HepG2 (cell line): ENCODE results near the gene JOSD1. TPM values are rescaled to one million over a fixed set of nuclear protein-coding genes. Genes with fewer than 3 reads are reported as not detected.
A peak's percentile ranks its signal among the peaks of the same experiment; 100 is the strongest.

Experiments
- BHLHE40 ChIP-seq: IDR thresholded peaks from 2 replicates; pipeline ENCODE4 v1.6.1; 2011; ENCODE audit warnings: low read length, improper control_type of control experiment
- IRX3 ChIP-seq: sonication (generic); formaldehyde crosslinking; IDR thresholded peaks from 2 replicates; pipeline ENCODE4 v1.8.1; 2023; ENCODE audit warnings: mild to moderate bottlenecking, low read depth, missing genetic modification reagents, borderline replicate concordance
- TP53 ChIP-seq: sonication (generic); formaldehyde crosslinking; conservative IDR thresholded peaks from 2 replicates; pipeline ENCODE4 v1.4.0; 2020; ENCODE audit warnings: missing genetic modification reagents
- polyA plus RNA-seq, 8 experiments: library from polyadenylated mRNA; depleted of rRNA in 3 of 8; stranded (reverse) in 7 of 8; unstranded in 1 of 8; fragments of >200 nt; fragmentation: Illumina TruSeq in 4 of 8; extraction: Trizol in 4 of 8; gene quantifications; 2 replicates each; pipeline versions ENCODE4 v1.2.1 to v1.2.3, GENCODE V29; 2011 to 2016; ENCODE audit warnings: low read depth in 4 of 8, missing spikeins in 1 of 8, mixed read lengths in 1 of 8; ENCODE audit not compliant: insufficient read depth in 1 of 8
- total RNA-seq, 5 experiments: library from RNA; depleted of rRNA; stranded (reverse); fragments of >200 nt; fragmentation: Illumina TruSeq; extraction: Trizol; gene quantifications; 2 replicates each; pipeline ENCODE4 v1.2.3, GENCODE V29; 2016; ENCODE audit warnings: low read depth in 1 of 5
- TF ChIP-seq, protein P1 (sequence below), 2 experiments: sonication (generic) in 1 of 2; formaldehyde crosslinking in 1 of 2; IDR thresholded peaks; 2 replicates each; pipeline versions ENCODE4 v1.4.0 to v1.6.1; 2016 to 2020; ENCODE audit warnings: borderline replicate concordance in 1 of 2, low read depth in 1 of 2, mild to moderate bottlenecking in 1 of 2, missing genetic modification reagents in 1 of 2
- TF ChIP-seq, protein P2 (sequence below): sonication (generic); formaldehyde crosslinking; IDR thresholded peaks from 2 replicates; pipeline ENCODE4 v1.4.0; 2020; ENCODE audit warnings: missing genetic modification reagents
- TF ChIP-seq, protein P3 (sequence below): sonication (generic); formaldehyde crosslinking; IDR thresholded peaks from 2 replicates; pipeline ENCODE4 v1.4.0; 2020; ENCODE audit warnings: missing genetic modification reagents
- TF ChIP-seq, protein P4 (sequence below): sonication (generic); formaldehyde crosslinking; IDR thresholded peaks from 2 replicates; pipeline ENCODE4 v1.9.0; 2021; ENCODE audit warnings: missing genetic modification reagents, borderline replicate concordance
- TF ChIP-seq, protein P5 (sequence below): sonication (generic); formaldehyde crosslinking; IDR thresholded peaks from 2 replicates; pipeline ENCODE4 v1.4.0; 2020; ENCODE audit warnings: missing genetic modification reagents

The JOSD1 gene
- total and polyA plus RNA-seq, 2 of the 13 experiments (the other 11 are each of a cell fraction or from before 2014, with no cell fraction given), result 31.7 to 38.4 TPM

DNA sequence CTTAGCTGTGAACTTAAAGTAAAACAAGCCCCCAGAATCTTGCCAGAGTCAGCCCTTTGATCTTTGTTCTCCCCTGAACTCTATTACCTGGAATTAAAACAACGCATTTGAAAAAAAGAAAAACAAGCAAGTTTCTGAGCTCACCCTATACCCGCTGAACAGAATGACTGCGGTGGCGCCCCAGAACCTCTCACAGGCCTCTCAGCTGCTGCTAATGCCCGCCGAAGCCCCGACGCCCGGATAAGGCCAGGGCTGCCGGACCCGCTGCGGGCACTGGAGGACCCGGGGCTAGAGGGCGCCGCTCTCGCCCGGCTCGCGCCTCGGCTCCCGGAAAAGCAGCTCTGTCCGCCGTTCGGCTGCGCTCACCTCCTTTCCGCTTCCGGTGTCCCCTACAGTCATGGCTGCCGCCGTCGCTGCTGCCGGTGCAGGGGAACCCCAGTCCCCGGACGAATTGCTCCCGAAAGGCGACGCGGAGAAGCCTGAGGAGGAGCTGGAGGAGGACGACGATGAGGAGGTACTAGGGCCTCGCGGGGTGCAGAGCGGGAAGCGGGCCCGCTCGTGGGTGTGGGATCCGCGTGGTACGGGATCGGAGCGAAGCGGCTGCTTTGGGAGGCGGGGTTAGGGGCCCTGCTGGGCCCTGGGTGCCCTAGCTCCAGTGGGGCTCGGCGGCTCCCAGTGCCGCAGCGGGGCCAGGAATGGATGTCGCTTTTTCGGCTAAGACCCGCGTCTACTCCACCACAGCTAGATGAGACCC lies 19.0 kb downstream of the JOSD1 start, which contains the start of gene TOMM22 (continued):
- TF ChIP-seq IRX3 (peak; percentile 26; the same call in 1 of the 2 replicates), TP53 (CRISPR knock-in tag) (peak; percentile 93), BHLHE40 (peak; percentile 22; the same call in 1 of the 2 replicates)
- TF ChIP-seq, protein P1, sequence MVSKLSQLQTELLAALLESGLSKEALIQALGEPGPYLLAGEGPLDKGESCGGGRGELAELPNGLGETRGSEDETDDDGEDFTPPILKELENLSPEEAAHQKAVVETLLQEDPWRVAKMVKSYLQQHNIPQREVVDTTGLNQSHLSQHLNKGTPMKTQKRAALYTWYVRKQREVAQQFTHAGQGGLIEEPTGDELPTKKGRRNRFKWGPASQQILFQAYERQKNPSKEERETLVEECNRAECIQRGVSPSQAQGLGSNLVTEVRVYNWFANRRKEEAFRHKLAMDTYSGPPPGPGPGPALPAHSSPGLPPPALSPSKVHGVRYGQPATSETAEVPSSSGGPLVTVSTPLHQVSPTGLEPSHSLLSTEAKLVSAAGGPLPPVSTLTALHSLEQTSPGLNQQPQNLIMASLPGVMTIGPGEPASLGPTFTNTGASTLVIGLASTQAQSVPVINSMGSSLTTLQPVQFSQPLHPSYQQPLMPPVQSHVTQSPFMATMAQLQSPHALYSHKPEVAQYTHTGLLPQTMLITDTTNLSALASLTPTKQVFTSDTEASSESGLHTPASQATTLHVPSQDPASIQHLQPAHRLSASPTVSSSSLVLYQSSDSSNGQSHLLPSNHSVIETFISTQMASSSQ (IDR thresholded peaks at IDR 0.05; ENCODE audit: low read depth), result no peak
- TF ChIP-seq, protein P1 (CRISPR knock-in tag; IDR thresholded peaks at IDR 0.05; ENCODE audit: borderline replicate concordance), result peak; percentile 78
- TF ChIP-seq, protein P2, sequence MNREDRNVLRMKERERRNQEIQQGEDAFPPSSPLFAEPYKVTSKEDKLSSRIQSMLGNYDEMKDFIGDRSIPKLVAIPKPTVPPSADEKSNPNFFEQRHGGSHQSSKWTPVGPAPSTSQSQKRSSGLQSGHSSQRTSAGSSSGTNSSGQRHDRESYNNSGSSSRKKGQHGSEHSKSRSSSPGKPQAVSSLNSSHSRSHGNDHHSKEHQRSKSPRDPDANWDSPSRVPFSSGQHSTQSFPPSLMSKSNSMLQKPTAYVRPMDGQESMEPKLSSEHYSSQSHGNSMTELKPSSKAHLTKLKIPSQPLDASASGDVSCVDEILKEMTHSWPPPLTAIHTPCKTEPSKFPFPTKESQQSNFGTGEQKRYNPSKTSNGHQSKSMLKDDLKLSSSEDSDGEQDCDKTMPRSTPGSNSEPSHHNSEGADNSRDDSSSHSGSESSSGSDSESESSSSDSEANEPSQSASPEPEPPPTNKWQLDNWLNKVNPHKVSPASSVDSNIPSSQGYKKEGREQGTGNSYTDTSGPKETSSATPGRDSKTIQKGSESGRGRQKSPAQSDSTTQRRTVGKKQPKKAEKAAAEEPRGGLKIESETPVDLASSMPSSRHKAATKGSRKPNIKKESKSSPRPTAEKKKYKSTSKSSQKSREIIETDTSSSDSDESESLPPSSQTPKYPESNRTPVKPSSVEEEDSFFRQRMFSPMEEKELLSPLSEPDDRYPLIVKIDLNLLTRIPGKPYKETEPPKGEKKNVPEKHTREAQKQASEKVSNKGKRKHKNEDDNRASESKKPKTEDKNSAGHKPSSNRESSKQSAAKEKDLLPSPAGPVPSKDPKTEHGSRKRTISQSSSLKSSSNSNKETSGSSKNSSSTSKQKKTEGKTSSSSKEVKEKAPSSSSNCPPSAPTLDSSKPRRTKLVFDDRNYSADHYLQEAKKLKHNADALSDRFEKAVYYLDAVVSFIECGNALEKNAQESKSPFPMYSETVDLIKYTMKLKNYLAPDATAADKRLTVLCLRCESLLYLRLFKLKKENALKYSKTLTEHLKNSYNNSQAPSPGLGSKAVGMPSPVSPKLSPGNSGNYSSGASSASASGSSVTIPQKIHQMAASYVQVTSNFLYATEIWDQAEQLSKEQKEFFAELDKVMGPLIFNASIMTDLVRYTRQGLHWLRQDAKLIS, result 0 out of 2 replicates have a peak, but pooled peaks have one; percentile 66
- TF ChIP-seq, protein P3, sequence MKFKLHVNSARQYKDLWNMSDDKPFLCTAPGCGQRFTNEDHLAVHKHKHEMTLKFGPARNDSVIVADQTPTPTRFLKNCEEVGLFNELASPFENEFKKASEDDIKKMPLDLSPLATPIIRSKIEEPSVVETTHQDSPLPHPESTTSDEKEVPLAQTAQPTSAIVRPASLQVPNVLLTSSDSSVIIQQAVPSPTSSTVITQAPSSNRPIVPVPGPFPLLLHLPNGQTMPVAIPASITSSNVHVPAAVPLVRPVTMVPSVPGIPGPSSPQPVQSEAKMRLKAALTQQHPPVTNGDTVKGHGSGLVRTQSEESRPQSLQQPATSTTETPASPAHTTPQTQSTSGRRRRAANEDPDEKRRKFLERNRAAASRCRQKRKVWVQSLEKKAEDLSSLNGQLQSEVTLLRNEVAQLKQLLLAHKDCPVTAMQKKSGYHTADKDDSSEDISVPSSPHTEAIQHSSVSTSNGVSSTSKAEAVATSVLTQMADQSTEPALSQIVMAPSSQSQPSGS (CRISPR knock-in tag), result peak; percentile 70
- TF ChIP-seq, protein P4, sequence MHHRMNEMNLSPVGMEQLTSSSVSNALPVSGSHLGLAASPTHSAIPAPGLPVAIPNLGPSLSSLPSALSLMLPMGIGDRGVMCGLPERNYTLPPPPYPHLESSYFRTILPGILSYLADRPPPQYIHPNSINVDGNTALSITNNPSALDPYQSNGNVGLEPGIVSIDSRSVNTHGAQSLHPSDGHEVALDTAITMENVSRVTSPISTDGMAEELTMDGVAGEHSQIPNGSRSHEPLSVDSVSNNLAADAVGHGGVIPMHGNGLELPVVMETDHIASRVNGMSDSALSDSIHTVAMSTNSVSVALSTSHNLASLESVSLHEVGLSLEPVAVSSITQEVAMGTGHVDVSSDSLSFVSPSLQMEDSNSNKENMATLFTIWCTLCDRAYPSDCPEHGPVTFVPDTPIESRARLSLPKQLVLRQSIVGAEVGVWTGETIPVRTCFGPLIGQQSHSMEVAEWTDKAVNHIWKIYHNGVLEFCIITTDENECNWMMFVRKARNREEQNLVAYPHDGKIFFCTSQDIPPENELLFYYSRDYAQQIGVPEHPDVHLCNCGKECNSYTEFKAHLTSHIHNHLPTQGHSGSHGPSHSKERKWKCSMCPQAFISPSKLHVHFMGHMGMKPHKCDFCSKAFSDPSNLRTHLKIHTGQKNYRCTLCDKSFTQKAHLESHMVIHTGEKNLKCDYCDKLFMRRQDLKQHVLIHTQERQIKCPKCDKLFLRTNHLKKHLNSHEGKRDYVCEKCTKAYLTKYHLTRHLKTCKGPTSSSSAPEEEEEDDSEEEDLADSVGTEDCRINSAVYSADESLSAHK (CRISPR knock-in tag), result no peak; the same call in 1 of the 2 replicates
- TF ChIP-seq, protein P5, sequence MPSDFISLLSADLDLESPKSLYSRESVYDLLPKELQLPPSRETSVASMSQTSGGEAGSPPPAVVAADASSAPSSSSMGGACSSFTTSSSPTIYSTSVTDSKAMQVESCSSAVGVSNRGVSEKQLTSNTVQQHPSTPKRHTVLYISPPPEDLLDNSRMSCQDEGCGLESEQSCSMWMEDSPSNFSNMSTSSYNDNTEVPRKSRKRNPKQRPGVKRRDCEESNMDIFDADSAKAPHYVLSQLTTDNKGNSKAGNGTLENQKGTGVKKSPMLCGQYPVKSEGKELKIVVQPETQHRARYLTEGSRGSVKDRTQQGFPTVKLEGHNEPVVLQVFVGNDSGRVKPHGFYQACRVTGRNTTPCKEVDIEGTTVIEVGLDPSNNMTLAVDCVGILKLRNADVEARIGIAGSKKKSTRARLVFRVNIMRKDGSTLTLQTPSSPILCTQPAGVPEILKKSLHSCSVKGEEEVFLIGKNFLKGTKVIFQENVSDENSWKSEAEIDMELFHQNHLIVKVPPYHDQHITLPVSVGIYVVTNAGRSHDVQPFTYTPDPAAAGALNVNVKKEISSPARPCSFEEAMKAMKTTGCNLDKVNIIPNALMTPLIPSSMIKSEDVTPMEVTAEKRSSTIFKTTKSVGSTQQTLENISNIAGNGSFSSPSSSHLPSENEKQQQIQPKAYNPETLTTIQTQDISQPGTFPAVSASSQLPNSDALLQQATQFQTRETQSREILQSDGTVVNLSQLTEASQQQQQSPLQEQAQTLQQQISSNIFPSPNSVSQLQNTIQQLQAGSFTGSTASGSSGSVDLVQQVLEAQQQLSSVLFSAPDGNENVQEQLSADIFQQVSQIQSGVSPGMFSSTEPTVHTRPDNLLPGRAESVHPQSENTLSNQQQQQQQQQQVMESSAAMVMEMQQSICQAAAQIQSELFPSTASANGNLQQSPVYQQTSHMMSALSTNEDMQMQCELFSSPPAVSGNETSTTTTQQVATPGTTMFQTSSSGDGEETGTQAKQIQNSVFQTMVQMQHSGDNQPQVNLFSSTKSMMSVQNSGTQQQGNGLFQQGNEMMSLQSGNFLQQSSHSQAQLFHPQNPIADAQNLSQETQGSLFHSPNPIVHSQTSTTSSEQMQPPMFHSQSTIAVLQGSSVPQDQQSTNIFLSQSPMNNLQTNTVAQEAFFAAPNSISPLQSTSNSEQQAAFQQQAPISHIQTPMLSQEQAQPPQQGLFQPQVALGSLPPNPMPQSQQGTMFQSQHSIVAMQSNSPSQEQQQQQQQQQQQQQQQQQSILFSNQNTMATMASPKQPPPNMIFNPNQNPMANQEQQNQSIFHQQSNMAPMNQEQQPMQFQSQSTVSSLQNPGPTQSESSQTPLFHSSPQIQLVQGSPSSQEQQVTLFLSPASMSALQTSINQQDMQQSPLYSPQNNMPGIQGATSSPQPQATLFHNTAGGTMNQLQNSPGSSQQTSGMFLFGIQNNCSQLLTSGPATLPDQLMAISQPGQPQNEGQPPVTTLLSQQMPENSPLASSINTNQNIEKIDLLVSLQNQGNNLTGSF (CRISPR knock-in tag), result peak; percentile 86
